NOMO-1 treated with dmso at 0.1 percent for 144 hours (cell line): ENCODE results near the gene YIPF1.

Experiments used
- DNase-seq: peaks from one replicate; lab custom pipeline; 2025; ENCODE audit not compliant: unreplicated experiment; lab: John Stamatoyannopoulos, UW

YIPF1 gene

GRCh38 chr1:53889304-53890298 is at the start of gene YIPF1:
Gene YIPF1 (minus strand): TSS chr1:53889797. CDS start chr1:53888937, 860 bp downstream.
- DNase-seq = peak; percentile 80

- no peak for DNase-seq
These were observed 48.7 kb upstream of the YIPF1 start for GRCh38 chr1:53938136-53938830.

GRCh38 chr1:53936430-53936829 is 46.8 kb upstream of the YIPF1 start:
- DNase-seq = no peak

- no peak for DNase-seq
These were observed 44.7 kb upstream of the YIPF1 start for GRCh38 chr1:53934170-53934765.

- DNase-seq = no peak
These were observed 41.9 kb upstream of the YIPF1 start for GRCh38 chr1:53931523-53931922.

GRCh38 chr1:53930932-53931331 is 41.3 kb upstream of the YIPF1 start:
- no peak for DNase-seq

- DNase-seq = no peak
These were observed 39.8 kb upstream of the YIPF1 start for GRCh38 chr1:53929246-53929960.

GRCh38 chr1:53927376-53927881 is 37.8 kb upstream of the YIPF1 start:
- no peak for DNase-seq

- no peak for DNase-seq
These were observed 30.1 kb upstream of the YIPF1 start for GRCh38 chr1:53919675-53920066.

- DNase-seq = no peak
These were observed 28.7 kb upstream of the YIPF1 start for GRCh38 chr1:53918343-53918742.

GRCh38 chr1:53913352-53914033 is 23.9 kb upstream of the YIPF1 start:
- no peak for DNase-seq

GRCh38 chr1:53911442-53911841 is 21.8 kb upstream of the YIPF1 start:
- DNase-seq = no peak

- no peak for DNase-seq
These were observed 20.3 kb upstream of the YIPF1 start for GRCh38 chr1:53909946-53910345.

GRCh38 chr1:53906121-53906520 is 16.5 kb upstream of the YIPF1 start:
- no peak for DNase-seq

GRCh38 chr1:53905509-53905908 is 15.9 kb upstream of the YIPF1 start:
- DNase-seq = no peak

GRCh38 chr1:53902235-53903138 is 12.9 kb upstream of the YIPF1 start:
- no peak for DNase-seq

- no peak for DNase-seq
These were observed 10.1 kb upstream of the YIPF1 start for GRCh38 chr1:53899708-53900107.

GRCh38 chr1:53899206-53899628 is 9.6 kb upstream of the YIPF1 start:
- DNase-seq = no peak

GRCh38 chr1:53896635-53897229 is 7.1 kb upstream of the YIPF1 start:
- DNase-seq = no peak
